Peyer's patch (tissue), 4 donors: ENCODE measurements around the gene EFNB2. TPM values are rescaled to one million over a fixed set of nuclear protein-coding genes. Genes with fewer than 3 reads are reported as not detected.
A peak's percentile ranks its signal among the peaks of the same experiment; 100 is the strongest.

Experiments
- DNase-seq, 3 donors: peaks; one replicate each; pipeline ENCODE4 v3.0.0-alpha.2; 2017 to 2019
- H3K27ac ChIP-seq, 4 donors: fragments of 200-600 bp; sonication (generic); one replicate each; pipeline ENCODE4 v1.5.1; 2016 to 2019
- H3K27me3 ChIP-seq, 2 donors: fragments of 200-600 bp; sonication (generic); one replicate each; pipeline ENCODE4 v1.5.1; 2019
- H3K36me3 ChIP-seq, 3 donors: fragments of 200-600 bp; sonication (generic); one replicate each; pipeline ENCODE4 v1.5.1; 2016 to 2019
- H3K4me1 ChIP-seq, 4 donors: fragments of 200-600 bp; sonication (generic); one replicate each; pipeline ENCODE4 v1.5.1; 2016 to 2019
- H3K4me3 ChIP-seq, 4 donors: fragments of 200-600 bp; sonication (generic); 1 replicate in 3 of 4; 2 replicates in 1 of 4; pipeline ENCODE4 v1.5.1; 2016 to 2019; ENCODE audit warnings: mild to moderate bottlenecking in 1 of 4
- H3K9me3 ChIP-seq, 4 donors: fragments of 200-600 bp; sonication (generic); one replicate each; pipeline ENCODE4 v1.5.1; 2016 to 2019; ENCODE audit warnings: mild to moderate bottlenecking in 1 of 4
- POLR2A ChIP-seq, 2 donors: fragments of 450-650 bp; IDR thresholded peaks; one replicate each; pipeline ENCODE4 v1.5.1; 2017; ENCODE audit warnings: antibody characterized with exemption in 2 of 2, mild to moderate bottlenecking in 2 of 2, moderate library complexity in 2 of 2
- total RNA-seq, 4 donors: library from RNA; depleted of rRNA; stranded (reverse); fragments of >200 nt; gene quantifications; one replicate each; pipeline ENCODE4 v1.1.0, GENCODE V29; 2016
- TF ChIP-seq, protein P1 (sequence below), 6 experiments: fragments of 450-650 bp in 4 of 6; fragments of 200-600 bp in 2 of 6; sonication (generic) in 1 of 6; IDR thresholded peaks; one replicate each; pipeline ENCODE4 v1.5.1; 2017 to 2019; ENCODE audit warnings: antibody characterized with exemption in 6 of 6, mild to moderate bottlenecking in 3 of 6, moderate library complexity in 1 of 6

EFNB2 gene
- total RNA-seq, 4 donors from 2014 or later = 5.8 to 38.9 (median 30.2) TPM

DNA sequence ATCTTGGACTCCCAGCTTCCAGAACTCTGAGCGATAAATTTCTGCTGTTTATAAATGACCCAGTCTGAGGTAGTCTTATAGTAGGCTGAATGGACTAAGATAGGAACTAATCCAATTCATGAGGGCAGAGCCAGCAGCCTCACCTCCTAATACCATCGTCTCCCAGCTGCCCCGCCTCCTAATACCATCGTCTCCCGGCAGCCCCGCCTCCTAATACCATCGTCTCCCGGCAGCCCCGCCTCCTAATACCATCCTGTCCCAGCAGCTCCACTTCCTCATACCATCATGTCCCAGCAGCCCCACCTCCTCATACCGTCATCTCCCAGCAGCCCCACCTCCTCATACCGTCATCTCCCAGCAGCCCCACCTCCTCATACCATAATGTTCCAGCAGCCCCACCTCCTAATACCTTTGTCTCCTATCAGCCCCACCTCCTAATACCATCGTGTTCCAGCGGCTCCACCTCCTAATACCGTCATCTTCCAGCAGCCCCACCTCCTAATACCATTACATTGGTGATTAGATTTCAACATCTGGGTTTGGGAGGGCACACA, 34.9 kb upstream of the EFNB2 start:
- H3K27me3 ChIP-seq = no peaks in the 10 kb centered on the region
- peak in 1 of 2 donors; percentile 57 for TF ChIP-seq POLR2A (IDR thresholded peaks at IDR 0.05)
- TF ChIP-seq, protein P1, sequence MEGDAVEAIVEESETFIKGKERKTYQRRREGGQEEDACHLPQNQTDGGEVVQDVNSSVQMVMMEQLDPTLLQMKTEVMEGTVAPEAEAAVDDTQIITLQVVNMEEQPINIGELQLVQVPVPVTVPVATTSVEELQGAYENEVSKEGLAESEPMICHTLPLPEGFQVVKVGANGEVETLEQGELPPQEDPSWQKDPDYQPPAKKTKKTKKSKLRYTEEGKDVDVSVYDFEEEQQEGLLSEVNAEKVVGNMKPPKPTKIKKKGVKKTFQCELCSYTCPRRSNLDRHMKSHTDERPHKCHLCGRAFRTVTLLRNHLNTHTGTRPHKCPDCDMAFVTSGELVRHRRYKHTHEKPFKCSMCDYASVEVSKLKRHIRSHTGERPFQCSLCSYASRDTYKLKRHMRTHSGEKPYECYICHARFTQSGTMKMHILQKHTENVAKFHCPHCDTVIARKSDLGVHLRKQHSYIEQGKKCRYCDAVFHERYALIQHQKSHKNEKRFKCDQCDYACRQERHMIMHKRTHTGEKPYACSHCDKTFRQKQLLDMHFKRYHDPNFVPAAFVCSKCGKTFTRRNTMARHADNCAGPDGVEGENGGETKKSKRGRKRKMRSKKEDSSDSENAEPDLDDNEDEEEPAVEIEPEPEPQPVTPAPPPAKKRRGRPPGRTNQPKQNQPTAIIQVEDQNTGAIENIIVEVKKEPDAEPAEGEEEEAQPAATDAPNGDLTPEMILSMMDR (IDR thresholded peaks at IDR 0.05) = no peak
- H3K27ac ChIP-seq = peak overlapping the region in 2 of 4 donors; percentile 16 to 26
- H3K4me1 ChIP-seq = peaks cover 0 to 15% (median 5%) of the 10 kb centered on the region in 4 donors
- no peaks in the 10 kb centered on the region for H3K36me3 ChIP-seq
- H3K4me3 ChIP-seq = no peak overlapping the region
- peak; percentile 67 to 86 (median 86) for DNase-seq
- no peaks in the 10 kb centered on the region for H3K9me3 ChIP-seq

DNA sequence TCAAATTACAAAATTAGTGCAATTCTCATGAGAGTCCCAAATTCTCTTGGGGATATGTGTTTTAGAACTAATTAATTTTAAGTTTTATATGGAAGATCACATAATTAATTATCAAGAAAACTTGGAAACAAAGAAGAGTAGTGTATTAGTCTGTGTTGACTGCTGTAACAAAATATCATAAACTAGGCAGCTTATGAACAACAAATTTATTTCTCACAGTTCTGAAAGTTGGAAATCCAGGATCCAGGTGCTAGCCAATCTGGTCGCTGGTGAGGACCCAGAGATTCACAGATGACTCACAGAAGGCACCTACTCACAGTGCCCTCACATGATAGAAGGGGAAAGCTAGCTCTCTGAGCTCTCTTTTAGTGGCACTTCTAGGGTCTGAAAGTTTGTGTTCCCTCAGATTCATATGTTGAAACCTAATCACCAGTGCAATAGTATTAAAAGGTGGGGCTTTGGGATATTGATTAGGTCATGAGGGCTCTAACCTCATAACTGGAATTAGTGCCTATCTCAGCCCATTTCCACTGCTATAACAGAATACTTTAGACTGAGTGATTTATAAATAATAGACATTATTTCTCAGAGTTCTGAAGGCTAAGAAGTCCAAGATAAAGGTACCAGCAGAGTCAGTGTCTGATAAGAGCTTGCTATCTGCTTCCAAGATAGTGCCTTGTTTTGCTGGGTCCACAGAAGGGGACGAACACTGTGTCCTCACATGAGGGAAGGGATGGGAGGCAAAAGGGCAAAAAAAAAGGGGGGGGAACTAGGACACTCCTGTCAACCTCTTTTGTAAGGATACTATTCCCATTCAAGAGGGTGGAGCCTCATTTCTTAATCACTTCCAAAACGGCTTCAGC, 34.0 kb upstream of the EFNB2 start:
- Histone ChIP-seq H3K4me3 (no peak overlapping the region), H3K36me3 (no peaks in the 10 kb centered on the region), H3K27ac (peak overlapping the region in 2 of 4 donors; percentile 16 to 26), H3K4me1 (peaks cover 0 to 24% (median 10%) of the 10 kb centered on the region in 4 donors), H3K9me3 (no peaks in the 10 kb centered on the region), H3K27me3 (no peaks in the 10 kb centered on the region)
- TF ChIP-seq, protein P1 (IDR thresholded peaks at IDR 0.05) = no peak
- TF ChIP-seq POLR2A (IDR thresholded peaks at IDR 0.05) = no peak
- DNase-seq = no peak

DNA sequence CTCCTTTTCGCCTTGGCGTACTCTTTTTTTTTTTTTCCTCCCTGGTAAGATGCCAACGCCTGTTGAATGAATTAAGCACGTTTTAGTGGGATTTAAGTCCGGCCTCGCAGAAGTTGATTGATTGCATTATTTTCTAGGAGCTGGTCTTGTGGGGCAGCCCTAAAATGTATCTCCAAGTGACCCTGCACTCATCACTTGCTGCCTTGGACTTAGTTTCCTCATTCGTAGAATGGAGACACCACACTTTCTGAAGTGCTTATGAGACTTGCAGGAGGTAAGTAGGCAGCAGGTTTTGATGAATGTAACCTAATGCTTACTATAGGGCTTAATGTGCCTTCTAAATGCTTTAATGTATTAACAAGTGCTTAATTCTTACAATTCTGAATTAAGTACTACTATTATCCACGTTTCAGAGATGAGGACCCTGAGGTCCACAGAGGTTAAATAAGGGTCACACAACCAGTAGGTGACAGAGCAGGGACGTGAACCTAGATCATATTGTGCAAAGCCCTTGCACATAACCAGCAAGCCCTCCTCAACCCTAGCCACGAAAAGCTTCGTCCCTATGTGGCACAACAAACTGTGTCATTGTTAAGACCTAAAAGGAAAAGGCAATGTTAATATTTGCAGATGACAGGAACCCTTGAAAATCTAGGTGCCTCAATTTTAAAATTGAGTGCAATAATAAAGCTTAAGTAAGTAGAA, 33.0 kb upstream of the EFNB2 start:
- DNase-seq = no peak
- Histone ChIP-seq H3K27me3 (no peaks in the 10 kb centered on the region), H3K27ac (peak overlapping the region; percentile 12 to 98 (median 93)), H3K36me3 (no peaks in the 10 kb centered on the region), H3K9me3 (no peaks in the 10 kb centered on the region), H3K4me1 (peaks cover 0 to 34% (median 14%) of the 10 kb centered on the region in 4 donors), H3K4me3 (peak overlapping the region; percentile 68 to 80 (median 71))
- TF ChIP-seq, protein P1 (IDR thresholded peaks at IDR 0.05) = no peak
- TF ChIP-seq POLR2A (IDR thresholded peaks at IDR 0.05) = no peak

DNA sequence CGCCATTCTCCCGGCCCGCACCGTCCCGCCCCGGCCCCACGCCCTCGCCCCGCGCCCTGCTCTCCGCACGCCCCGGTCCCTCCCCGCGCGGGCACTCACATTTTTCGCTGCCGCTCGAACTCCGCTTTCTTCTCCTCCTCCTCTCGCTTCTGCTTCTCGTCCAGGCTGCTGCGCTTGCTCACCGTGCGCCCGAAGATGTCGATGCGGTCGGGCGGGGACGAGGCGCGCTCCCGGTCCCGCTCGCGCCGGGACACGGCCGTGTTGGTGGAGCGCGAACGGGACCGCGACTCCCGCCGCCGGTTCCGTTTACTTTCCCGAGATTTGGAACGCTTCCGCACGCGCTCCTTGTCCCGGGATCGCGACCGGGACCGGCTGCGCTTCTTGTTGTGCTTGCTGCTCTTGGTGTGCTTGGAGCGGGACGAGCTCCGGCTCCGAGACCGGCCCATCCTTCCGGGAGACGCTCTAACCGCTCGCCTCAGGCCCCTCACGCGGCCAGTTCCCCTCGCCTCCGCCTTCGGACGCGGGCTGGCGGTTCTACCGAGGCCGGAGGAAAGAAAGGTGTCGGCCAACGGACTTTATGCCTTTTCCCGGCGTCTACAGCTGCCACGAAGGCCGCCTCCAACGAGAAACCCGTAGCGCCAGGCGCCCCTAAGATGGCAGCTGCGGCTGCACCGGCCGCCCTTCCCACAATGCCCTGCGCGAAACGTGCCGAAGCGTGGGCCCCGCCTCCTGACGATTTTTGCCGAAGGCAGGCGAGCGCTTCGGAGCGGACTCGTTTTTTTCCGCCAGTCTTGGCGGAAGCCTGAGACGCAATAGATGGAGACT, 32.2 kb upstream of the EFNB2 start, which contains the start of gene ARGLU1:
TSS of gene ARGLU1 (minus strand) at position 664 of the 825 bp plus-strand sequence. CDS start at position 446, 218 bp downstream.
- H3K4me3 ChIP-seq = peak within 1 kb of the TSS; percentile 68 to 80 (median 71)
- no peaks in the 10 kb centered on the region for H3K36me3 ChIP-seq
- no peaks in the 10 kb centered on the region for H3K9me3 ChIP-seq
- peak within 1 kb of the TSS; percentile 90 to 98 (median 96) for H3K27ac ChIP-seq
- peak; percentile 87 to 98 (median 97) for DNase-seq
- peaks cover 0 to 39% (median 15%) of the 10 kb centered on the region in 4 donors for H3K4me1 ChIP-seq
- H3K27me3 ChIP-seq = no peaks in the 10 kb centered on the region
- TF ChIP-seq, protein P1 (IDR thresholded peaks at IDR 0.05) = no peak
- TF ChIP-seq POLR2A (IDR thresholded peaks at IDR 0.05) = peak; percentile 96 to 97
